ENCODE data around the gene FGF22. TPM values are rescaled to one million over a fixed set of nuclear protein-coding genes. Genes with fewer than 3 reads are reported as not detected.

FGF22 gene
- total and polyA plus RNA-seq, 2 donors (not counting 1 experiment from before 2014, with no cell fraction given): 0.34 to 2.9 TPM

DNA sequence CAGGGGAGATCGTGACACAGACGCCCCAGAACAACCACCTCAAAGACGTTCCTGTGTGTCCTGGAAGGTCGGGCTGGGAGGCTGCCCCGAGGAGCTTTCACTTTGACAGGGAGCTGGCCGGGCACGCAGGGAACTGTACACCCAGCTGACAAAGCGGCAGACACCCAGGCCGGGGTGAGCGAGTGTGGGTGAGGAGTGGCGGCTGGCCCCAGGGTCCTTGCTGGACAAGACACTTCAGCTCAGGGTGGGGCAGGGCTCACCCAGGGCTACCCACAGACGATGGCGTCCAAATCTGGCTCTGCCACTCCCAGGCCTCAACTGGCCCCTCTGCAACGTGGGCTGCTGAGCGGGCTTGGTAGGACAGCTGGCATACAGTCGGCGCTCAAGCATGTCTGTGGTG is 2.0 kb downstream of the FGF22 start:
- Mint-ChIP-seq H3K4me3 (peak overlapping the region; percentile 47), H3K9me3 (ENCODE audit: insufficient read depth) (no peaks in the 10 kb centered on the region), H3K4me1 (peaks cover 25% of the 10 kb centered on the region), H3K27ac (peak overlapping the region; percentile 41), H3K27me3 (no peaks in the 10 kb centered on the region)
- H3K36me3 ChIP-seq (replicated peaks in 1 of 2; ENCODE audit: control extremely low read depth in 1 of 2, control insufficient read depth in 1 of 2, extremely low read depth in 1 of 2, insufficient read depth in 2 of 2, low read length in 1 of 2): peaks cover 0 to 10% of the 10 kb centered on the region in 2 experiments
- H3K4me2 ChIP-seq (replicated peaks; ENCODE audit: low read depth, low read length, poor library complexity, severe bottlenecking): no peak overlapping the region
- H4K20me1 ChIP-seq (ENCODE audit: control insufficient read depth, insufficient read depth, low read length, poor library complexity, severe bottlenecking): peaks cover 35% of the 10 kb centered on the region
- peaks cover 12 to 35% of the 10 kb centered on the region in 2 donors for H3K4me1 ChIP-seq (ENCODE audit: control insufficient read depth in 2 of 2, insufficient read depth in 2 of 2, low read length in 2 of 2)
- H3K4me3 ChIP-seq (ENCODE audit: control extremely low read depth in 1 of 5, extremely low read depth in 1 of 5, insufficient read depth in 1 of 5, low read depth in 2 of 5, low read length in 4 of 5): no peak overlapping the region
- POLR2A ChIA-PET: interaction anchor here (1.3 kb wide), 1 partner anchor 14 kb away, joined by 3 read pairs; no protein-coding TSS in a partner anchor
- H3K9me3 ChIP-seq (ENCODE audit: control extremely low read depth in 1 of 3, control insufficient read depth in 2 of 3, insufficient read depth in 1 of 3, low read length in 2 of 3): peaks cover 0 to 6% (median 0%) of the 10 kb centered on the region in 3 donors
- no peak overlapping the region for H3K9ac ChIP-seq (ENCODE audit: low read length)
- H3K79me2 ChIP-seq (ENCODE audit: control insufficient read depth, insufficient read depth, low read length): no peaks in the 10 kb centered on the region
- ATAC-seq (ENCODE audit: low read depth) (no peak), DNase-seq (no peak)
- no peak for TF ChIP-seq EZH2 (IDR thresholded peaks at IDR 0.05; ENCODE audit: borderline replicate concordance, insufficient read depth, low read depth, low read length, poor library complexity, severe bottlenecking)
- H2AFZ ChIP-seq (ENCODE audit: insufficient read depth, low read depth, low read length, poor library complexity, severe bottlenecking): no peak overlapping the region
- 81% methylated on average over 17 of the region's 17 CpGs for WGBS (ENCODE audit: insufficient coverage)
- intact Hi-C loops (cut with micrococcal nuclease): no loop called here
- H3K27me3 ChIP-seq (replicated peaks in 1 of 4; ENCODE audit: control extremely low read depth in 1 of 4, control insufficient read depth in 3 of 4, insufficient read depth in 4 of 4, low read length in 3 of 4): peaks cover 0 to 2% (median 0%) of the 10 kb centered on the region in 4 experiments
- CTCF ChIA-PET: no interaction called here
- no peak overlapping the region for H3K27ac ChIP-seq (ENCODE audit: low read length in 2 of 2)

- no peaks in the 10 kb centered on the region for H3K27me3 ChIP-seq (replicated peaks in 1 of 4; ENCODE audit: control extremely low read depth in 1 of 4, control insufficient read depth in 3 of 4, insufficient read depth in 4 of 4, low read length in 3 of 4)
- peaks cover 12 to 24% of the 10 kb centered on the region in 2 donors for H3K4me1 ChIP-seq (ENCODE audit: control insufficient read depth in 2 of 2, insufficient read depth in 2 of 2, low read length in 2 of 2)
- intact Hi-C loops (cut with micrococcal nuclease): no loop called here
- no peak overlapping the region for H2AFZ ChIP-seq (ENCODE audit: insufficient read depth, low read depth, low read length, poor library complexity, severe bottlenecking)
- TF ChIP-seq EZH2 (IDR thresholded peaks at IDR 0.05; ENCODE audit: borderline replicate concordance, insufficient read depth, low read depth, low read length, poor library complexity, severe bottlenecking) (no peak), CTCF (IDR thresholded peaks at IDR 0.05) (no peak)
- ATAC-seq (ENCODE audit: low read depth) (no peak), DNase-seq (no peak)
- no peak overlapping the region for H3K4me3 Mint-ChIP-seq
- H3K9ac ChIP-seq (ENCODE audit: low read length): no peak overlapping the region
- WGBS (ENCODE audit: insufficient coverage): 85% methylated on average over 70 of the region's 70 CpGs
- H3K27ac ChIP-seq (ENCODE audit: low read length in 2 of 2): no peak overlapping the region
- POLR2A ChIA-PET: no interaction called here
- H3K36me3 ChIP-seq (replicated peaks in 1 of 2; ENCODE audit: control extremely low read depth in 1 of 2, control insufficient read depth in 1 of 2, extremely low read depth in 1 of 2, insufficient read depth in 2 of 2, low read length in 1 of 2): peaks cover 0 to 21% of the 10 kb centered on the region in 2 experiments
- no peak overlapping the region for H3K4me2 ChIP-seq (replicated peaks; ENCODE audit: low read depth, low read length, poor library complexity, severe bottlenecking)
- H3K9me3 Mint-ChIP-seq (ENCODE audit: insufficient read depth): no peaks in the 10 kb centered on the region
- H3K79me2 ChIP-seq (ENCODE audit: control insufficient read depth, insufficient read depth, low read length): no peaks in the 10 kb centered on the region
- CTCF ChIA-PET: no interaction called here
- peaks cover 48% of the 10 kb centered on the region for H4K20me1 ChIP-seq (ENCODE audit: control insufficient read depth, insufficient read depth, low read length, poor library complexity, severe bottlenecking)
- peaks cover 16% of the 10 kb centered on the region for H3K4me1 Mint-ChIP-seq
- no peaks in the 10 kb centered on the region for H3K27me3 Mint-ChIP-seq
- H3K4me3 ChIP-seq (ENCODE audit: control extremely low read depth in 1 of 5, extremely low read depth in 1 of 5, insufficient read depth in 1 of 5, low read depth in 2 of 5, low read length in 4 of 5): no peak overlapping the region
- H3K27ac Mint-ChIP-seq: peak overlapping the region; percentile 26
- peaks cover 0 to 6% (median 0%) of the 10 kb centered on the region in 3 donors for H3K9me3 ChIP-seq (ENCODE audit: control extremely low read depth in 1 of 3, control insufficient read depth in 2 of 3, insufficient read depth in 1 of 3, low read length in 2 of 3)
Measured at GRCh38 chr19:642767-643727, 3.4 kb downstream of the FGF22 start.

Data from B cell (primary cell).